ENCODE measurements around the gene ZSWIM6. TPM values are rescaled to one million over a fixed set of nuclear protein-coding genes. Genes with fewer than 3 reads are reported as not detected.

The ZSWIM6 gene
- 6.1 and 7.4 TPM in 2 replicates for polyA plus RNA-seq

GRCh38 chr5:61331407-61332357, at the start of gene ZSWIM6:
Gene ZSWIM6 (plus strand): TSS chr5:61332258. CDS start chr5:61332273, 15 bp downstream.

Other genes starting within 250 kb of the ZSWIM6 start
- gene SMIM15, start 169.8 kb upstream of the ZSWIM6 start, polyA plus RNA-seq, result 14.4 and 16.0 TPM in 2 replicates

Measured in Purkinje cell (primary cell).